HCT116 (cell line): Measurements from ENCODE around the gene ZNRF4. TPM values are rescaled to one million over a fixed set of nuclear protein-coding genes. Genes with fewer than 3 reads are reported as not detected.

Experiments used
- ATAC-seq: fragments of 200-7000 bp; cut with Tn5 transposase; 2 replicates; pipeline ENCODE4 v1.9.1; 2020; ENCODE audit warnings: mild to moderate bottlenecking, moderate library complexity
- BruUV-seq: library from RNA; stranded (reverse); fragments of 400-500 nt; replicated peaks from 2 replicates; lab custom pipeline; 2021; lab: Mats Ljungman, UMichigan
- CTCF ChIA-PET: fragments of 300-600 bp; sonication (Branson Sonifier 250); formaldehyde crosslinking; loops from one replicate; lab custom pipeline; 2021; ENCODE audit warnings: antibody characterized with exemption; lab: Charles Lee
- POLR2A ChIA-PET: fragments of 300-600, 350-600 bp; sonication (Branson Sonifier 250); formaldehyde crosslinking; loops from one replicate; lab custom pipeline; 2021; ENCODE audit warnings: antibody characterized with exemption; lab: Charles Lee
- RAD21 ChIA-PET, 2 experiments: fragments of 300-600 bp; sonication (Branson Sonifier 250); formaldehyde crosslinking; loops; one replicate each; lab custom pipeline; 2023; ENCODE audit warnings: low total read pairs in 2 of 2; ENCODE audit not compliant: uncharacterized antibody in 2 of 2, unreplicated experiment in 2 of 2, low non-redundant PET in 1 of 2; lab: Charles Lee
- DNase-seq: peaks from one replicate; pipeline ENCODE4 v3.0.0-alpha.2; 2010; ENCODE audit warnings: low read depth, low spot score
- H2AFZ ChIP-seq: fragments of 200-600 bp; shearing (Covaris generic), sonication (generic); 2 replicates; pipeline ENCODE4 v1.6.1; 2017; ENCODE audit warnings: low read depth, mixed run types, mixed read lengths, antibody characterized with exemption, low read length; ENCODE audit not compliant: poor library complexity, severe bottlenecking
- H3K27ac ChIP-seq: 2 replicates; pipeline ENCODE4 v1.5.1; 2012; ENCODE audit warnings: low read depth, low read length
- H3K27me3 ChIP-seq: fragments of 200-600 bp; sonication (generic); 2 replicates; pipeline ENCODE4 v1.6.1; 2016; ENCODE audit warnings: mixed run types, low read length, mixed read lengths; ENCODE audit not compliant: insufficient read depth
- H3K36me3 ChIP-seq, 2 experiments: fragments of 200-500 bp in 1 of 2; fragments of 200-600 bp in 1 of 2; sonication (Bioruptor generic) in 1 of 2; sonication (generic) in 1 of 2; 2 replicates each; pipeline versions ENCODE4 v1.5.1 to v1.6.1; 2014 to 2016; ENCODE audit warnings: low read length in 2 of 2, inconsistent platforms in 1 of 2, mixed read lengths in 1 of 2, mixed run types in 1 of 2; ENCODE audit not compliant: insufficient read depth in 2 of 2, control insufficient read depth in 1 of 2
- H3K4me1 ChIP-seq, 2 experiments: fragments of 200-600 bp in 1 of 2; sonication (generic) in 1 of 2; 2 replicates each; pipeline versions ENCODE4 v1.5.1 to v1.6.1; 2012 to 2017; ENCODE audit warnings: low read length in 2 of 2, inconsistent platforms in 1 of 2, mild to moderate bottlenecking in 1 of 2, mixed read lengths in 1 of 2, mixed run types in 1 of 2, moderate library complexity in 1 of 2; ENCODE audit not compliant: insufficient read depth in 2 of 2, control insufficient read depth in 1 of 2
- H3K4me2 ChIP-seq: fragments of 200-600 bp; sonication (generic); 2 replicates; pipeline ENCODE4 v1.6.1; 2017; ENCODE audit warnings: mixed run types, low read length, mixed read lengths
- H3K4me3 ChIP-seq, 2 experiments: fragments of 200-600 bp in 1 of 2; sonication (generic) in 1 of 2; replicated peaks in 1 of 2; 2 replicates each; pipeline ENCODE4 v1.5.1; 2011 to 2016; ENCODE audit warnings: low read length in 2 of 2, control low read depth in 1 of 2, low read depth in 1 of 2, mild to moderate bottlenecking in 1 of 2, mixed read lengths in 1 of 2, mixed run types in 1 of 2
- H3K79me2 ChIP-seq: fragments of 200-600 bp; sonication (generic); 2 replicates; pipeline ENCODE4 v1.6.1; 2017; ENCODE audit warnings: mild to moderate bottlenecking, mixed run types, low read length, moderate library complexity, mixed read lengths; ENCODE audit not compliant: insufficient read depth
- H3K9ac ChIP-seq: fragments of 200-600 bp; sonication (generic); 2 replicates; pipeline ENCODE4 v1.6.1; 2016; ENCODE audit warnings: low read length, mixed read lengths
- H3K9me2 ChIP-seq: fragments of 200-600 bp; sonication (generic), shearing (Covaris generic); 2 replicates; pipeline ENCODE4 v1.6.1; 2017; ENCODE audit warnings: mixed run types, mild to moderate bottlenecking, moderate library complexity; ENCODE audit not compliant: insufficient read depth
- H3K9me3 ChIP-seq, 2 experiments: fragments of 200-500 bp in 1 of 2; fragments of 200-600 bp in 1 of 2; sonication (Bioruptor generic) in 1 of 2; sonication (generic) in 1 of 2; 2 replicates each; pipeline ENCODE4 v1.6.1; 2014 to 2017; ENCODE audit warnings: low read length in 2 of 2, mixed read lengths in 2 of 2, inconsistent platforms in 1 of 2, low read depth in 1 of 2, mild to moderate bottlenecking in 1 of 2, mixed run types in 1 of 2, moderate library complexity in 1 of 2; ENCODE audit not compliant: control insufficient read depth in 1 of 2, insufficient read depth in 1 of 2
- H4K20me1 ChIP-seq: fragments of 200-600 bp; sonication (generic), shearing (Covaris generic); 2 replicates; pipeline ENCODE4 v1.6.1; 2017; ENCODE audit warnings: mixed run types, mild to moderate bottlenecking, moderate library complexity; ENCODE audit not compliant: insufficient read depth
- CBX3 ChIP-seq: IDR thresholded peaks from 2 replicates; pipeline ENCODE4 v1.6.1; 2012; ENCODE audit warnings: low read depth
- CEBPB ChIP-seq: IDR thresholded peaks from 2 replicates; pipeline ENCODE4 v1.6.1; 2012; ENCODE audit warnings: low read depth
- CTCF ChIP-seq, 3 experiments: fragments of 200-600 bp in 1 of 3; sonication (generic) in 1 of 3; IDR thresholded peaks in 2 of 3; conservative IDR thresholded peaks in 1 of 3; 2 replicates each; pipeline ENCODE4 v1.5.1; 2012 to 2017; ENCODE audit warnings: low read depth in 2 of 3, low read length in 2 of 3, antibody characterized with exemption in 1 of 3, borderline replicate concordance in 1 of 3, control low read depth in 1 of 3, mild to moderate bottlenecking in 1 of 3, mixed read lengths in 1 of 3, mixed run types in 1 of 3, moderate library complexity in 1 of 3; ENCODE audit not compliant: insufficient read depth in 1 of 3
- EGR1 ChIP-seq: IDR thresholded peaks from 2 replicates; pipeline ENCODE4 v1.6.1; 2012; ENCODE audit warnings: low read depth
- ELF1 ChIP-seq: IDR thresholded peaks from 2 replicates; pipeline ENCODE4 v1.6.1; 2012; ENCODE audit warnings: low read depth, borderline replicate concordance
- EZH2 ChIP-seq: fragments of 200-600 bp; sonication (generic); IDR thresholded peaks from 2 replicates; pipeline ENCODE4 v1.6.1; 2017; ENCODE audit warnings: antibody characterized with exemption, mixed run types
- POLR2A ChIP-seq: IDR thresholded peaks from 2 replicates; pipeline ENCODE4 v1.7.0; 2011; ENCODE audit warnings: borderline replicate concordance; ENCODE audit not compliant: insufficient read depth, insufficient read length; ENCODE audit errors: extremely low read depth
- POLR2AphosphoS5 ChIP-seq: IDR thresholded peaks from 2 replicates; pipeline ENCODE4 v1.6.1; 2011; ENCODE audit warnings: mild to moderate bottlenecking, low read depth, low read length, moderate library complexity
- RAD21 ChIP-seq: IDR thresholded peaks from 2 replicates; pipeline ENCODE4 v1.6.1; 2012; ENCODE audit warnings: low read depth, mild to moderate bottlenecking
- SIN3A ChIP-seq: IDR thresholded peaks from 2 replicates; pipeline ENCODE4 v1.6.1; 2012; ENCODE audit warnings: low read depth
- SRF ChIP-seq: IDR thresholded peaks from 2 replicates; pipeline ENCODE4 v1.6.1; 2012; ENCODE audit warnings: low read depth
- YY1 ChIP-seq: IDR thresholded peaks from 2 replicates; pipeline ENCODE4 v1.6.1; 2011; ENCODE audit warnings: low read length, low read depth, moderate library complexity, mild to moderate bottlenecking; ENCODE audit not compliant: insufficient replicate concordance; ENCODE audit errors: extremely low read depth
- ZBTB33 ChIP-seq: IDR thresholded peaks from 2 replicates; pipeline ENCODE4 v1.6.1; 2011; ENCODE audit warnings: mild to moderate bottlenecking, low read length, moderate library complexity; ENCODE audit not compliant: insufficient replicate concordance; ENCODE audit errors: extremely low read depth
- ZFX ChIP-seq: fragments of 450-650 bp; IDR thresholded peaks from 2 replicates; pipeline ENCODE4 v1.6.1; 2017
- intact Hi-C: fragments of 100-400 bp; cut with micrococcal nuclease; formaldehyde crosslinking; loops from 2 replicates; pipeline ENCODE4 v1.10.0; 2022
- total RNA-seq: library from RNA; stranded (reverse); gene quantifications from one replicate; pipeline ENCODE4 v1.2.1, GENCODE V29; 2021; ENCODE audit not compliant: unreplicated experiment
- TF ChIP-seq, protein P1 (sequence below): IDR thresholded peaks from 2 replicates; pipeline ENCODE4 v1.6.1; 2012

Gene ZNRF4
- total RNA-seq, 1 experiment from 2014 or later, result not detected

GRCh38 chr19:5492281-5492634 lies 37.0 kb downstream of the ZNRF4 start:
- RAD21 ChIA-PET, result no interaction called here
- POLR2A ChIA-PET, result no interaction called here
- no peaks in the 10 kb centered on the region for H3K9me2 ChIP-seq
- no peaks in the 10 kb centered on the region for H3K79me2 ChIP-seq
- no peaks in the 10 kb centered on the region for H3K36me3 ChIP-seq
- TF ChIP-seq ZBTB33, result no peak
- no peak for TF ChIP-seq ZFX
- TF ChIP-seq, protein P1, sequence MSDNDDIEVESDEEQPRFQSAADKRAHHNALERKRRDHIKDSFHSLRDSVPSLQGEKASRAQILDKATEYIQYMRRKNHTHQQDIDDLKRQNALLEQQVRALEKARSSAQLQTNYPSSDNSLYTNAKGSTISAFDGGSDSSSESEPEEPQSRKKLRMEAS, result no peak
- TF ChIP-seq CBX3, result no peak
- TF ChIP-seq SIN3A, result no peak
- TF ChIP-seq POLR2A, result no peak
- TF ChIP-seq CEBPB, result no peak
- TF ChIP-seq SRF, result no peak
- TF ChIP-seq POLR2AphosphoS5, result no peak
- TF ChIP-seq ELF1, result no peak
- no peak for TF ChIP-seq EZH2
- TF ChIP-seq EGR1, result no peak
- TF ChIP-seq RAD21, result no peak
- no peak for TF ChIP-seq YY1
- TF ChIP-seq CTCF (IDR thresholded peaks at IDR 0.05 in 2 of 3, conservative IDR thresholded peaks at IDR 0.05 in 1 of 3; ENCODE audit: borderline replicate concordance in 1 of 3, insufficient read depth in 1 of 3, low read depth in 2 of 3, low read length in 2 of 3), result no peak
- no peak overlapping the region for H3K27ac ChIP-seq
- intact Hi-C loops, result no loop called here
- no peaks in the 10 kb centered on the region for H4K20me1 ChIP-seq
- no peak overlapping the region for H2AFZ ChIP-seq
- H3K4me3 ChIP-seq, result no peak overlapping the region
- H3K9me3 ChIP-seq, result no peaks in the 10 kb centered on the region
- H3K9ac ChIP-seq, result no peak overlapping the region
- CTCF ChIA-PET, result no interaction called here
- H3K4me2 ChIP-seq, result no peak overlapping the region
- H3K4me1 ChIP-seq, result no peaks in the 10 kb centered on the region
- DNase-seq (no peak), ATAC-seq (no peak)
- no TSS peak for BruUV-seq
- H3K27me3 ChIP-seq, result no peaks in the 10 kb centered on the region
